NOMO-1 (cell line): ENCODE measurements around the gene RFC4.
A peak's percentile ranks its signal among the peaks of the same experiment; 100 is the strongest.
"Not testable (repeated sequence)": the region's sequence is repeated elsewhere in the genome, so short reads cannot be mapped to it uniquely, and the experiment has no call there.

Source experiments
- DNase-seq, 2 experiments: peaks; one replicate each; lab custom pipeline; 2025; ENCODE audit not compliant: unreplicated experiment in 2 of 2; lab: John Stamatoyannopoulos, UW

The RFC4 gene, protein sequence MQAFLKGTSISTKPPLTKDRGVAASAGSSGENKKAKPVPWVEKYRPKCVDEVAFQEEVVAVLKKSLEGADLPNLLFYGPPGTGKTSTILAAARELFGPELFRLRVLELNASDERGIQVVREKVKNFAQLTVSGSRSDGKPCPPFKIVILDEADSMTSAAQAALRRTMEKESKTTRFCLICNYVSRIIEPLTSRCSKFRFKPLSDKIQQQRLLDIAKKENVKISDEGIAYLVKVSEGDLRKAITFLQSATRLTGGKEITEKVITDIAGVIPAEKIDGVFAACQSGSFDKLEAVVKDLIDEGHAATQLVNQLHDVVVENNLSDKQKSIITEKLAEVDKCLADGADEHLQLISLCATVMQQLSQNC

GRCh38 chr3:186806089-186807055, at the start of gene RFC4:
Gene RFC4, minus strand, starts transcription at chr3:186806482. Its CDS starts 1,769 bp downstream, at chr3:186804713.
- DNase-seq = peak; percentile 84 to 91

DNA sequence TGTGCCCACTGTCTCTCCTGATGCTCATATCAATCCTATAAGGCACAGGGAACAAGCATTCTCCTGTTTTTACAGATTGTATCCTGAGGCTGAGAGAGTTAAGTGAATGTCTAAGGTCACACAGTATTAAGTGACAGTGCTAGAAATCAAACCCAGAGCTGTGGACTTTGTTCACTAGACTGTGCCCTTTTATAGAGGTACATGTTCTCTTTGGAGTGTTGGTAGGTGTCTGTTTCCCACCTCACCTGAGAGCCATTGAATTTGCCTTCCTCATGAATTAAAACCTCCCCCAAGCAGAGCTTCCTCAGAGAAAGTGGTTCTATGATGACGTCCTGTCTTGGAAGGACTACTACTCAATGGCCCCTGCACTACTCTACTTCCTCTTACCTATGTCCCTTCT, 48.7 kb upstream of the RFC4 start:
- DNase-seq = no peak

DNA sequence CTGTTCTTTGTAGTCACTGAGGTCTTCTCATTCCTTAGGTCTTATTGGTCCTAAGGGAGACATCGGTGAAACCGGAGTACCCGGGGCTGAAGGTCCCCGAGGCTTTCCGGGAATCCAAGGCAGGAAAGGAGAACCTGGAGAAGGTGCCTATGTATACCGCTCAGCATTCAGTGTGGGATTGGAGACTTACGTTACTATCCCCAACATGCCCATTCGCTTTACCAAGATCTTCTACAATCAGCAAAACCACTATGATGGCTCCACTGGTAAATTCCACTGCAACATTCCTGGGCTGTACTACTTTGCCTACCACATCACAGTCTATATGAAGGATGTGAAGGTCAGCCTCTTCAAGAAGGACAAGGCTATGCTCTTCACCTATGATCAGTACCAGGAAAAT, 47.9 kb upstream of the RFC4 start:
- no peak for DNase-seq

DNA sequence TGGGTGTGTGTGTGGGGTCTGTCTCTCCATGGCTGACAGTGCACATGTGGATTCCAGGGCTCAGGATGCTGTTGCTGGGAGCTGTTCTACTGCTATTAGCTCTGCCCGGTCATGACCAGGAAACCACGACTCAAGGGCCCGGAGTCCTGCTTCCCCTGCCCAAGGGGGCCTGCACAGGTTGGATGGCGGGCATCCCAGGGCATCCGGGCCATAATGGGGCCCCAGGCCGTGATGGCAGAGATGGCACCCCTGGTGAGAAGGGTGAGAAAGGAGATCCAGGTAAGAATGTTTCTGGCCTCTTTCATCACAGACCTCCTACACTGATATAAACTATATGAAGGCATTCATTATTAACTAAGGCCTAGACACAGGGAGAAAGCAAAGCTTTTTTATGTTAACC, 46.7 kb upstream of the RFC4 start:
- DNase-seq = no peak

- DNase-seq = not testable (repeated sequence)
Measured at GRCh38 chr3:186851835-186852234, 45.6 kb upstream of the RFC4 start.

- DNase-seq = peak in 1 of 2 experiments; percentile 44
Measured at GRCh38 chr3:186849374-186849975, 43.2 kb upstream of the RFC4 start.

DNA sequence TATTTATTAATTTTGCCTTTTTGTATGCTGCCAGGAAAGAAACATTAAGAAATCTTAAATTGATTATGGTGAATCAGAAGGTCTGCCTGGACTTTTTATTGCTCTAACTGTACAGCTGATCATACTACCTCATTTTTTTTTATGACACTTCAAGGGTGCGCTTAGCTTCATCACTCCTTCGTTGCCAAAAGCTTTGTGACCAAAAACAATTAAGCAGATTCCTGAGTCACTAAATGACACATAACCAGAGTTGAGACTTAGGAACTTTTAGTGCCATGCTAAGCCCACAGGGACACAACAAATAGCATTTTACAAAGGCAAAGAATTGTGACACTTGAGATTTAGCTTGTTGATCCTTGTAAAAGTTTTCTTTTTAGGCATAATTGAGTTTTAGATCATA, 41.2 kb upstream of the RFC4 start:
- DNase-seq = peak; percentile 22 to 31

DNA sequence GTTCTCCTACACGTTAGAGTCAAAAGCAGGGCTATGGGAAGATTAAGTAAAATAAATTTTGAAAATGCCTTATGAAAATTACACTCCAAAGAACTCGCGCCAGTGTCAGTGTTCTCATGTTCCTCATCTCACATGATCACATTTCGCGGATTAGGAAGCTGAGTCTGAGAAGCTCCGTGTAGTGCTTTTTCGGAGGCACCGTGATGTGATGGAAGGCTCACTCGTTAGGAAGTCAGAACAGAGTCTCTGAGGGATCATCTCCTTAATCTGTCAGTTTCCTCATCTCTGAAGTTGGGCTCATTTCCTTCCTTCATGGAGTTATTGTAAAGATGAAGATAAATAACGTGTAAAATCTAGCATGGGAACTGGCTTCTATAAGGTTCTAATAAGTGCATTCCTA, 39.5 kb upstream of the RFC4 start:
- DNase-seq = peak in 1 of 2 experiments; percentile 13

DNA sequence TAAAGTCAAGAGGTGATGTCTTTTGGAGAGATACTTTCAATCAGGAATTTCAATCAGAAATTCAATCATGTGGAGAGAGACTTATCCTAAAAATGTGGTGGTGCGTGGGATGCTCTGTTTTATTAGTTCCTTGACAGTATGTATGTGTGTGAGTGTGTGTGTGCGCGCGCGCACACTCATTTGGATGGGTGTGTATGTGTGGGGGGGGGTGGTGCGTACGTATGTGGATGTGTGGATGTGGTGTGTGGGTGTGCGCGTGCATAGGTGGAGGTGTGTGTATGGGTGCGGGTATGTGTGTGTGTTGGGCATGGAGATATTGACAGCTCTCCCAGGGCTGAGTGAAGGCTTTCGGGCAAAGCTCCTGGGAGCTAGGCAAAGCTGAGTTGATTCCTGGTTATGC, 38.6 kb upstream of the RFC4 start:
- DNase-seq = no peak

GRCh38 chr3:186843039-186843432, 36.8 kb upstream of the RFC4 start:
- no peak for DNase-seq

- no peak for DNase-seq
Measured at GRCh38 chr3:186842426-186843038, 36.2 kb upstream of the RFC4 start, which contains the start of gene ADIPOQ. Gene ADIPOQ, plus strand, starts transcription at chr3:186842710. Its CDS starts 10,349 bp downstream, at chr3:186853059.

DNA sequence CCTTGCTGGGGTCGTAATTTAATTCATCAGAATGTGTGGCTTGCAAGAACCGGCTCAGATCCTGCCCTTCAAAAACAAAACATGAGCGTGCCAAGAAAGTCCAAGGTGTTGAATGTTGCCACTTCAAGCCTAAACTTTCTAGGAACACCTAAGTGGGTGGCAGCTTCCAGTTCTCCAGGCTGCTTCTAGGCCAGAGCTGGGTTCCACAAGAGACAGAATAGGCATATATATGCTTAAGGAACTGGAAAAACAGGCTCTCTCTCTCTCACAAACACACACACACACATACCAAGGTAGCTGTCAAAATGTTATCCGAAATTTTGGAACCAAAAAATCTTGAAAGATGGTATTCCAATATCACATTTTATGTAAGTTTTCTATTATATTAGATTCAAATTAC, 35.3 kb upstream of the RFC4 start:
- DNase-seq = no peak

- DNase-seq = peak; percentile 81 to 85
Measured at GRCh38 chr3:186839874-186840641, 33.8 kb upstream of the RFC4 start.

DNA sequence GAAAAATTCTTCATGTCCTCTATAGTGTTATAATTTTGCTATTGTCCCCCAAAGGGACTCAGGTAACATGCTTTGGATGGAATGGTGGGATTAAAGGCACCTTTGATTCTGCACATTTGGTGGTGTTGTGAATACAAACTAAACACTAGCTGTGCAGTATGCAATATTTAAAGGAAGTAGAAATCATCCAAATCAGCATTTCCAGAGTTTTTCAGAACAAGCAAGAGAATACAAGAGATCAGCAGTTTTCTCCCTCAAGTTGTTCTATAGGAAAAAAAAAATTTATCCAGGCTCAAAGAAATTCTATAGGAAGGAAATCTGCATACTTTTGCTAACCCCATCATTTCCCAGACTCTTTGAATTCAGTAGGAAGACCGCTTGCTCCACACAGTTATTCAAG, 26.0 kb upstream of the RFC4 start:
- DNase-seq = no peak

DNA sequence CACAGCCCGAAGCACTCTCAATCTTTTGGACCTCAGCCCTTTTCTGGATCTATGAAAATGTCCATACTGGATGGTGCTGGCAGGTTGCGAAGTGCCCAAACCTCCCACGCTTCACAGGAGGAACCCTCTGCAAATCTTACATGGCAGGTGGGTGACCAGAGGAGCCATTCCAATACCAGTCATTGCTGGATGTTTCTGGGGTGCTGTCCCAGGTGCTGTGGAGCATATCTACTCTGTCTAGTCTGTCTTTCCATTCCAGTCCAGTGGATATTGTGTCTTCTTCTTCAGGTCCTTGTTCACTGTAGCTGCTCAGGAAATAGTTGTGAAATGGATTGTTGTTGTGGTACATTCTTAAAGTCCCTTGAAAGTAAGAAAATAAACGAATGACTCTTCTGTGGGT, 25.5 kb upstream of the RFC4 start:
- no peak for DNase-seq

- no peak for DNase-seq
Measured at GRCh38 chr3:186828340-186828739, 22.1 kb upstream of the RFC4 start.

DNA sequence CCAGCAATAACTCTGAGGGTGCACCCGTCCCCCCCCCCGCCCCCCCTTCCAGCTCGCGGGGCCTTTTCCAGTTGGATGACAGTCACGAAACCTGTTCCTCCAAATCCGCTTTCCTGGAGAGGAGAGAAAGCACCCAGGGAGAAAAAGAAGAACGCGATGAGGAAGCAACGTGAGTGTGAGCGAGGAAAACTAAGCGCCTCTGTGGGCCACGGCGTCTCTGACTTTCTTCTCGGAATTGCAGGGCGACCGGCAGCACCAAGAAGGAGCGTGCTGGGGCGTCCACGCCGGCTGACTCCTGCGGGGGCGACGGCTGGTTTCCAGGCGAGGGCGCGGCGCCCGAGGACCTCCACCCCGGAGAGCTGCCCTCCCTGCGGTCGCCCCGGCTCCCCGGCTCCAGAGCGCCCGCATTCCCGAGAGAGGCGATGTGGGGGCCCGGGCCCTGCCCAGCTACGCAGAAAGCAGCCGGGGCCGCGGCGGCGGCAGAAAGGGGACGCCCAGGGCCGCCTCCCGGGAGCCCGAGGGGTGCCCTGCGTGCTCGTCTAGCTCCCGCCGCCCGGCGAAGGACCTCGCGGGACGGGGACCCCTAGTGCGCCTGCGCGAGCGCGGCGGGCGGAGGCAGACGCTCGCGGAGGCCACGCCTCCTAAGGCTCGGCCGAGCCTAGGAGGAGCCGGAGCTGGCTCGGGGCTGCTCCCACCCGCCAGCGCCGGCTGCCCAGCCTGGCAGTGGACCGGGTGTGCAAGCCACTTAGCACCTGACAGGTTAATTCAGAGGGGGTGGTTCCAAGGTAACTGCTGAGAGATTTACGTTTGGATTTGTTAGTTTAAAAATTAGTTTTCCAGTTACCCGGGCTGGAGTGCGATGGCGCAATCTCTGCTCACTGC, 20.9 kb upstream of the RFC4 start:
- DNase-seq = peak; percentile 86 to 96

DNA sequence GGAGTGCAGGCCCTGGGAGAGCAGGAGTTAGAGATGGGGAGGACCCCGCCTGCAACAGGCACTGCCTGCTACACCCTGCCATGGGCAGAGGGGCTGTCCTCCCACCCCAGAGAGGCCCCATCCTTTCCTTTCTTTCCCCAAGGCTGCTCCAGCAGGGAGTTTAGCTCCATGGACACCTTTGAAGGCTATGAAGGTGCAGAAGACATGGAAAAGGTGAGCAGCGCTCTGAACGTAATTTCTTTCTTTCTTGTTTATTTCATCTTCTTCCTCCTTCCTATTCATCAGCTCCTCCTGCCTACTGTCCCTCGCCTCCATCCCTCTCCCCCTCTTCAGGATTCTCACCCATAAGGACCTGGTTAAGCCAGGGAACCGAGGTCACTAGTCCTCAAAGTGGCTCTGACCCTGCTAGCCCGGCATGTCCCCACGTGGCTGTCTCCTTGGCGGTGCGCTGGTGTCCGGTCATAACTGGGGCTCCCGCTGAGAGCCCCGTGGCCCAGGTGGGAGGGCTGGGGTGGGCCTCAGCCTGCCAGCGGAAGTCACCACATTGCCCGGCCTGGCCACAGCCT, 20.2 kb upstream of the RFC4 start:
- peak in 1 of 2 experiments; percentile 25 for DNase-seq
